ENCODE measurements around the gene KDELR1. TPM values are rescaled to one million over a fixed set of nuclear protein-coding genes. Genes with fewer than 3 reads are reported as not detected.

KDELR1 gene
- total and polyA plus RNA-seq, 2 donors (not counting 3 experiments of a cell fraction or from before 2014, with no cell fraction given) = 199 to 224 TPM

GRCh38 chr19:48405010-48405659 lies 13.8 kb upstream of the KDELR1 start:
- TF ChIP-seq MAX (IDR thresholded peaks at IDR 0.05; ENCODE audit: insufficient read depth, insufficient read length) (no peak), MYC (IDR thresholded peaks at IDR 0.05; ENCODE audit: low read depth, low read length) (no peak), POLR2A (IDR thresholded peaks at IDR 0.05; ENCODE audit: low read depth, low read length) (no peak), FOS (IDR thresholded peaks at IDR 0.05; ENCODE audit: borderline replicate concordance, insufficient read depth, low read length) (no peak), CTCF (IDR thresholded peaks at IDR 0.05; ENCODE audit: extremely low read depth in 1 of 2, insufficient read depth in 1 of 2, low read depth in 1 of 2, low read length in 2 of 2) (no peak), EZH2 (IDR thresholded peaks at IDR 0.05; ENCODE audit: borderline replicate concordance, low read depth, low read length, severe bottlenecking) (no peak), POLR2AphosphoS5 (IDR thresholded peaks at IDR 0.05; ENCODE audit: insufficient read depth, low read depth, low read length) (no peak), JUN (IDR thresholded peaks at IDR 0.05; ENCODE audit: borderline replicate concordance, insufficient read depth, insufficient read length, low read depth) (no peak), GATA2 (IDR thresholded peaks at IDR 0.05; ENCODE audit: insufficient read depth, insufficient read length, low read depth, low read length) (no peak)
- dilution Hi-C loops (cut with MboI; ENCODE audit: extremely low pct_ligation_motif_present, low sequenced_read_pairs) = no loop called here
- Histone ChIP-seq H3K4me1 (ENCODE audit: control insufficient read depth, extremely low read depth, insufficient read depth, low read length) (no peaks in the 10 kb centered on the region), H3K27ac (ENCODE audit: insufficient read depth, low read depth, low read length) (no peak overlapping the region), H3K79me2 (ENCODE audit: control insufficient read depth, insufficient read depth, low read length) (no peaks in the 10 kb centered on the region), H3K9me3 (replicated peaks; ENCODE audit: control insufficient read depth, insufficient read depth, low read length) (no peaks in the 10 kb centered on the region), H3K9me1 (replicated peaks; ENCODE audit: control insufficient read depth, extremely low read depth, insufficient read depth, low read length) (no peaks in the 10 kb centered on the region), H3K9ac (replicated peaks; ENCODE audit: extremely low read depth, insufficient read depth, low read length) (no peak overlapping the region), H3K4me2 (ENCODE audit: insufficient read depth, low read length) (no peak overlapping the region), H4K20me1 (replicated peaks; ENCODE audit: control insufficient read depth, extremely low read depth, insufficient read depth, low read length) (no peaks in the 10 kb centered on the region), H3K36me3 (ENCODE audit: control insufficient read depth in 2 of 2, extremely low read depth in 1 of 2, insufficient read depth in 2 of 2, low read length in 2 of 2) (no peaks in the 10 kb centered on the region), H3K27me3 (ENCODE audit: control insufficient read depth in 2 of 2, insufficient read depth in 2 of 2, low read length in 2 of 2) (no peaks in the 10 kb centered on the region), H3K4me3 (replicated peaks in 1 of 3; ENCODE audit: insufficient read depth in 1 of 3, low read depth in 1 of 3, low read length in 3 of 3) (no peak overlapping the region), H2AFZ (ENCODE audit: low read depth, low read length) (no peak overlapping the region)
- DNase-seq (ENCODE audit: low read depth, low spot score) (no peak), FAIRE-seq (no peak)
- CTCF ChIA-PET = interaction anchor here (2.5 kb wide), 1 partner anchor 14 kb away, joined by 12 read pairs; the partner anchor contains the start of gene KDELR1
- POLR2A ChIA-PET = no interaction called here
- intact Hi-C loops (cut with micrococcal nuclease) = no loop called here
- no TSS peak for BruUV-seq (replicated peaks)
